ENCODE results near the gene FARSB. TPM values are rescaled to one million over a fixed set of nuclear protein-coding genes. Genes with fewer than 3 reads are reported as not detected.

FARSB gene
- total and polyA plus RNA-seq, 2 donors from 2014 or later, result 17.1 to 18.2 TPM

DNA sequence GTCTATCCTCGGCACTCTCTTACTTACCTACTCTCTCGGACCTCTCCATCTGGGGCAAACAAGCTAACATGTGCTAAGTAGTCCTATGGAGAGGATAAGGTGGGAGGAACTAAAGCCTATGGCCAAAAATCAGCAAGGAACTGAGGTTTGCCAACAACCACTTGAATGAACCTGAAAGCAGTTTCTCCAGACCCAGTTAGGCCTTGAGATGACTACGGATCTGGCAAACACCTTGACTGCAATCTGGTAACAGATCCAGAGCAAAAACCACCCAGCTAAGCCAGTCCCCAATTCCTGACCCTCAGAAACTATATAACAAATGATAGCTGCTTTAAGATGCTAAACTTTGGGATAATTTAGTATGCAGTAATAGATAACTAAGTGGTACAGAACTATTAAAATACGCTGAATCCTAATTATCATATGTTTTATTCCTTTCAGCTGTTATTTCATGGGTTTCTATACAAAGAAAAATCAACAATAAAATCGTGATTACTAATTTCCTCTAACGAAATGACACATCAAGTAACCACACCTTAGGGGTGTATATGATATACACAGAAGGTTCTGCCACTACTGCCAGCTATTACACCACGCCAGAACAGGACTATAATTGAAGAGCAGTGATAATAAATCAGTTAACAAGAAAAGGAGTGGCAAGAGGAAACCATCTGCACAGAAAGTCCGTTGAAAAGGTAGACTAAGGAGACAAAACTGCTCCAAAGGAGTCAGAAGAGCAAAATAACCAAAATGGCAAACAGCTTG is 3.2 kb downstream of the FARSB start:
- no peaks in the 10 kb centered on the region for H3K9me3 ChIP-seq (ENCODE audit: control insufficient read depth in 2 of 3, insufficient read depth in 1 of 3, low read length in 3 of 3)
- no peak overlapping the region for H3K27ac ChIP-seq (ENCODE audit: low read depth in 2 of 2, low read length in 2 of 2)
- TF ChIP-seq, protein P1, sequence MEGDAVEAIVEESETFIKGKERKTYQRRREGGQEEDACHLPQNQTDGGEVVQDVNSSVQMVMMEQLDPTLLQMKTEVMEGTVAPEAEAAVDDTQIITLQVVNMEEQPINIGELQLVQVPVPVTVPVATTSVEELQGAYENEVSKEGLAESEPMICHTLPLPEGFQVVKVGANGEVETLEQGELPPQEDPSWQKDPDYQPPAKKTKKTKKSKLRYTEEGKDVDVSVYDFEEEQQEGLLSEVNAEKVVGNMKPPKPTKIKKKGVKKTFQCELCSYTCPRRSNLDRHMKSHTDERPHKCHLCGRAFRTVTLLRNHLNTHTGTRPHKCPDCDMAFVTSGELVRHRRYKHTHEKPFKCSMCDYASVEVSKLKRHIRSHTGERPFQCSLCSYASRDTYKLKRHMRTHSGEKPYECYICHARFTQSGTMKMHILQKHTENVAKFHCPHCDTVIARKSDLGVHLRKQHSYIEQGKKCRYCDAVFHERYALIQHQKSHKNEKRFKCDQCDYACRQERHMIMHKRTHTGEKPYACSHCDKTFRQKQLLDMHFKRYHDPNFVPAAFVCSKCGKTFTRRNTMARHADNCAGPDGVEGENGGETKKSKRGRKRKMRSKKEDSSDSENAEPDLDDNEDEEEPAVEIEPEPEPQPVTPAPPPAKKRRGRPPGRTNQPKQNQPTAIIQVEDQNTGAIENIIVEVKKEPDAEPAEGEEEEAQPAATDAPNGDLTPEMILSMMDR (IDR thresholded peaks at IDR 0.05; ENCODE audit: borderline replicate concordance, extremely low read depth, insufficient read depth), result no peak
- H3K36me3 ChIP-seq (ENCODE audit: control insufficient read depth in 2 of 3, insufficient read depth in 3 of 3, low read length in 3 of 3), result peaks cover under 1 to 6% (median under 1%) of the 10 kb centered on the region in 3 donors
- H3K27me3 ChIP-seq (ENCODE audit: control insufficient read depth, insufficient read depth, low read length), result no peaks in the 10 kb centered on the region
- no peak for DNase-seq
- intact Hi-C loops (cut with DNase I), result no loop called here
- H3K4me3 ChIP-seq (ENCODE audit: low read length in 3 of 3), result no peak overlapping the region
- no peak overlapping the region for H3K9ac ChIP-seq (ENCODE audit: low read length in 3 of 3)
- peaks cover 0 to 11% (median 4%) of the 10 kb centered on the region in 3 donors for H3K4me1 ChIP-seq (ENCODE audit: control insufficient read depth in 2 of 3, insufficient read depth in 2 of 3, low read depth in 1 of 3, low read length in 3 of 3)
- FAIRE-seq, result no peak

DNA sequence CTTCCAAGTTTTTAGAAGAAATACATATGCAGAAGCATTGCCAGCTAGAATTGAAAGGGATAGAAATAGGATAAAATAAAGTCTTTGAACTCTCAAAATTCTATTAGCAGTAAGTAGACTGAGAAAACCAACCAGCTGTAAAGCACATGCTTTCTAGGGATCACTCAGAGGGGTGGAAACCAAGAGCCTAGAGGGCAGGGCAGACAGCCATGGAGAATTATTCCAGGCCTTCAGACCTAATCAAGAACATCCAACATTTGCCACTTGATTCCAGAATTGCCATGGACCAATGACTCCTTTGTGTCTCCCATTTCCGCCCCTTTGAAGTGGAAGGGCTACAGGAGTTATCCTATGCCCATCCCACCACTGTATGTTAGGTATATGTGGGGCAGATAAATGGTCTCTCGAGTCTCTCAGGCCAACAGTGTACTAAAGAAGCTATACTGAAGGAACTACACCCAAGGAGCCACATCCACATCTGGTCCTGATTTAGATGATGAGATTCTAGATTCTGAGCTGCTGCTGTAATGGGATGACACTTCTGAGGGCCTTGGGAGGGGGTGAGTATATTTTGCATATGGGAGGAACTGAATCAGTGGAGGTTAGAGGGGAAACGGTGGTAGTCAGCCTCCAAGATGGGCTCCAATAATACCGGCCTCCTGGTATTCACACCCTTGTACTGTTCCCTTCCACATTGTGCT is 4.0 kb downstream of the FARSB start:
- Histone ChIP-seq H3K27ac (ENCODE audit: low read depth in 2 of 2, low read length in 2 of 2) (no peak overlapping the region), H3K4me1 (ENCODE audit: control insufficient read depth in 2 of 3, insufficient read depth in 2 of 3, low read depth in 1 of 3, low read length in 3 of 3) (peaks cover 0 to 11% (median 3%) of the 10 kb centered on the region in 3 donors)
- TF ChIP-seq, protein P1 (IDR thresholded peaks at IDR 0.05; ENCODE audit: borderline replicate concordance, extremely low read depth, insufficient read depth), result no peak

DNA sequence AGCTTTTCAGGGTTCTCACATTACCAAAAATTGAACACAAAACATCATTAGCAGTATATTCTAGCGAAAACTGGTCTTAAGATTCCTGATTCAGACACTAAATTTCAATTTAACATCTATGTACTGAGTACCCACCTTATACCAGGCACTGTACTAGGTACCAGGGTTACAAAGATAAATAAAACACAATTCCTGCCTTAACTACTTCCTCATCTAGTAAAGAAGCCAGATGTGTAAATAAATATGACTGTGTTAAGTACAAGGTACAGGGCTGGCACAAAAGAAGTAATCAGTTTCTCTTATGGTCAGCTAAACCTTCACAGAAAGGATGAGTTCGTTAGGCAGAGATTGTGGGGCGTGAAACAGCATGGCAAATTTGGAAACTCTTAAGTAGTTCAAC is 6.1 kb downstream of the FARSB start:
- H3K36me3 ChIP-seq (ENCODE audit: control insufficient read depth in 2 of 3, insufficient read depth in 3 of 3, low read length in 3 of 3), result peaks cover 3 to 8% (median 4%) of the 10 kb centered on the region in 3 donors
- H3K27ac ChIP-seq (ENCODE audit: low read depth in 2 of 2, low read length in 2 of 2), result no peak overlapping the region
- H3K27me3 ChIP-seq (ENCODE audit: control insufficient read depth, insufficient read depth, low read length), result no peaks in the 10 kb centered on the region
- intact Hi-C loops (cut with DNase I), result no loop called here
- H3K4me3 ChIP-seq (ENCODE audit: low read length in 3 of 3), result no peak overlapping the region
- H3K9ac ChIP-seq (ENCODE audit: low read length in 3 of 3), result no peak overlapping the region
- TF ChIP-seq, protein P1 (IDR thresholded peaks at IDR 0.05; ENCODE audit: borderline replicate concordance, extremely low read depth, insufficient read depth), result no peak
- DNase-seq (no peak), FAIRE-seq (no peak)
- H3K4me1 ChIP-seq (ENCODE audit: control insufficient read depth in 2 of 3, insufficient read depth in 2 of 3, low read depth in 1 of 3, low read length in 3 of 3), result peaks cover 0 to 7% (median 0%) of the 10 kb centered on the region in 3 donors
- H3K9me3 ChIP-seq (ENCODE audit: control insufficient read depth in 2 of 3, insufficient read depth in 1 of 3, low read length in 3 of 3), result no peaks in the 10 kb centered on the region

More for the DNA sequence above, 4.0 kb downstream of the FARSB start:
- intact Hi-C loops (cut with DNase I), result no loop called here
- no peak for DNase-seq
- Histone ChIP-seq H3K9me3 (ENCODE audit: control insufficient read depth in 2 of 3, insufficient read depth in 1 of 3, low read length in 3 of 3) (no peaks in the 10 kb centered on the region), H3K9ac (ENCODE audit: low read length in 3 of 3) (no peak overlapping the region), H3K36me3 (ENCODE audit: control insufficient read depth in 2 of 3, insufficient read depth in 3 of 3, low read length in 3 of 3) (peaks cover 3 to 8% (median 4%) of the 10 kb centered on the region in 3 donors), H3K27me3 (ENCODE audit: control insufficient read depth, insufficient read depth, low read length) (no peaks in the 10 kb centered on the region), H3K4me3 (ENCODE audit: low read length in 3 of 3) (no peak overlapping the region)
- no peak for FAIRE-seq

All from kidney (tissue), 14 donors.